Hematopoietic multipotent progenitor cell treated with erythropoietin and hydrocortisone succinate and interleukin-3 and kit ligand, for 15 days (in vitro differentiated cells): ENCODE measurements around the gene TRMT2A.

Experiments
- DNase-seq: peaks from one replicate; pipeline ENCODE4 v3.0.0-alpha.2; 2015; ENCODE audit warnings: low spot score

The TRMT2A gene

GRCh38 chr22:20135265-20135664 lies 18.2 kb upstream of the TRMT2A start:
- DNase-seq = no peak

GRCh38 chr22:20133930-20134549 lies 17.0 kb upstream of the TRMT2A start:
- DNase-seq = no peak

GRCh38 chr22:20132686-20133246 lies 15.7 kb upstream of the TRMT2A start:
- DNase-seq = no peak

- no peak for DNase-seq
Measured at GRCh38 chr22:20131859-20132685, 15.0 kb upstream of the TRMT2A start.

DNA sequence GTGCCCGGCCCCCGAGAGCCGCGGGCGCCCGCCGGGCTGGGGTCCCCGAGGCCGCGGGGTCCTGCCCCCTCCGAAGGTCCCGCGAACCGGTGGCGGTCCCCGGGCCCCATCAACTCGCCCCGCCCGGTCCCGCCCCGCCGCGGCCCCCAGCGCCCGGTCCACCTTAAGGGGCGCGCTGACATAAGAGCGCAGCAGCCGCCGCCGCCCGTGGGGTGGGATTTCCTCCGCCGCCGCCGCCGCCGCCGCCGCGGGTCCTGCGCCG lies 14.5 kb upstream of the TRMT2A start, which contains the start of gene ZDHHC8:
ZDHHC8 (plus strand) TSS at position 208 of the 262 bp plus-strand sequence. CDS start 144 bp downstream, outside the sequence.
- no peak for DNase-seq

- no peak for DNase-seq
Measured at GRCh38 chr22:20130731-20131596, 13.9 kb upstream of the TRMT2A start.

DNA sequence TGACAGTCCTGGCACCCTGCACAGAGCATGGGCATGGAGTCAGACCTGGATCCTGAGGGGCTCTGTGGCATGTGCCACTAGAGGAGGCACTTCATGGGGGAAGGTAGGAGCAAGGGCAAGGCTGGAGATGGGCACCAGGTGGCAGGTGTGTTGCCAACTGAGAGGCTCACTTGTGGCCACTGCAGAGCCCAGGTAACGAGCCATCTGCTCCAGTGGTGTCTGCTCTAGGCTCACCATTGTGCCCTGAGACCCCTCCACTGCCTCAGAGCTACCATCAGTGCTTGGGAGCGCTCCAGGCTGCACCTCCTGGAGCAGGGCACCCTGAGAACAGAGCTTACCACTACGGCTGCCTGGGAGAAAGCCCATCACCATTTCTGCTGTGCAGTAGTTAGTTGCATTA lies 13.3 kb upstream of the TRMT2A start:
- DNase-seq = no peak

DNA sequence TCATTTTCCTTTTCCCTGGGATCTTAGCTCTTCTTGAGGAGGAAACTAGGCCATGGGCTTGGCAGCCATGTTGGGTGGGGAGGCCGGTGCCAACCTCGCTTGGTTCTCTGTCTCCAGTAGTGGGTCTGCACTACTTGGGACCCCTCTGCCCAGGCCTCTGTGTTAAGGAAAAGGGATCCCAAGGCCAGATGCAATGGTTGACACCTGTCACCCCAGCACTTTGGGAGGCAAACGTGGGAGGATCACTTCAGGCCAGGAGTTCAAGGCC lies 12.7 kb upstream of the TRMT2A start:
- no peak for DNase-seq

DNA sequence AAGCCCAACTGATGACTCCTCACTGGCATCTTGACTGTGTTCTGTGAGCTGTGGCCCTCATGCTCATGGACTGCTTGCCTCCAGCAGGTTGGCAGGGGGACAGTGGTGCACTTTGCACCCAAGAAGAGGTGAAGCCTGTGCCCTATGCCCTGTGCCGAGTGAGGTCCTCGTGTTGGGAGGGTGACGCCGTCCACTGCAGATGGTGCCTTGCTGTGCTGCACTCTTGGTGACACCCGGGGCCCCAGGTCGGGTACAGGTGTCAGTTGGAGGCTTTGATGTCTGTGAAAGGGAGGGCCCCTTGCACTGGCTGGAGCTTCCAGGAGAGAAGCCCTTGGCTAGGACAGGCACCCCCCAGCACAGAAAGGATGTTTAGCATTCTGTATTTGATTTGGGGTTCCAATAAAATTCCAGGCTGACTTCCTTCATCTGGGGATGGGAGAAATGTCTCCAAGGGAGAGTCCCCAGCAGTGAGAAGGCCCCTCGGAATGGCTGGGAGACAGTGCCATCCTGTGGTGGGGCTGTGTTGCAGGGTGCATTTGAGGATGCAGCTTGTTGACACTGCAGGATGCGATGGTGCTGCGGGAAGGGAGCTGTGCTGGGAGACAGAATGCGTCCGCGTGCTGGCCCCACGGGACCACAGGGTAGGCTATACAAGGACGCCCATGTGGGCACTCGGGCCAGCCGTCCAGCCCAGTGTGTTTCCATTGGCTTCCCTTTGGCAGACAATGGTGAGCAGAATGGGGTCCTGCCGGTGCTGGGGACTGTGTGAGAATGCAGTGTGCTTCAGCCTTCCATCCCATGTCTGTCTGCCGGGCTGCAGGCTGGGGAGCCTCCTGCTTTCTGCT lies 12.1 kb upstream of the TRMT2A start:
- DNase-seq = peak; percentile 18

DNA sequence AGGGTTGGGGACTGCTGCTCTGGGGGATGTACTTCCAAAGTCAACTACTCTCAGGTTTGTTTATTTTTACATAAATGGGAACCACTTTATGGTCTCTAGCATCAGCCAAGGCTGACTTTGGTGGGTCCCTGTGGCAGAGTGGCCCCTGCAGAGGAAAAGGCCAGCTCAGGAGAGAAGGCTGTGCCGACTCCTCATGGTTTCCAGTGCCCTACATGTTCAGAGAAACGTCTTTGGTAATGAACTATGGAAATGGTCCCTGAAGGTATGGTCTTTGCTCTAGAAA lies 11.5 kb upstream of the TRMT2A start:
- DNase-seq = no peak

DNA sequence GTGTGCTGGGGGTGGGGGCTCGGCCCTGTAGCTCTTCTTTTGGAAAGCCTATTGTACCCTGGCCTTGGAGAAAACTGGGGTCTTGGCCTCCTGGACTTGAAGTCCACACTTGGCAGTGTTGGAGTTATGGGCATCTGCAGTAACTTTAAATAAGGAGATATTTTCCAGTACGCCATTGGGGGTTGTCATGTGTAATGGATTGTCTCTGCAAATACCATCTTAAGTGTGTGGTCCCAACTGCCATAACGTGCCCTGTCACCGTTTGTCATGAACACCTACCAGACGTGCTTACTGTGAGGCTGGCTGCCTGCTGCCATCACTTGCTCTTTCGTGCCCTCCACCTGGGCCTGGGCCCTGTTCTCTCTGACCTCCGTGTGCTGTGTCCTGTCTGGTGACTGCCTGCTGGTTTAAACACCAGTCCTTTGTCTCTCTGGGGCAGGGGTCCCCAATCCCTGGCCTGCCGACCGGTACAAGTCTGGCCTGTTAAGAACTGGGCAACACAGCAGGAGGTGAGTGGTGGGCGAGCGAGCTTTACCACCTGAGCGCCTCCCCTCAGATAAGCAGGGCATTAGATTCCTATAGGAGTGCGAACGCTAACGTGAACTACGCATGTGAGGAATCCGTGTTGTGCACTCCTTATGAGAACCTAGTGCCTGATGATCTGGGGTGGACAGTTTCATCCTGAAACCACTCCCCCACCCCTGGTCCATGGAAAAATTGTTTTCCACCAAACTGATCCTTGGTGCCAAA lies 11.0 kb upstream of the TRMT2A start:
- no peak for DNase-seq

- no peak for DNase-seq
Measured at GRCh38 chr22:20127318-20127868, 10.4 kb upstream of the TRMT2A start.

- no peak for DNase-seq
Measured at GRCh38 chr22:20126284-20127029, 9.4 kb upstream of the TRMT2A start.

GRCh38 chr22:20125201-20126174 lies 8.5 kb upstream of the TRMT2A start:
- DNase-seq = no peak

GRCh38 chr22:20124083-20124787 lies 7.2 kb upstream of the TRMT2A start:
- DNase-seq = no peak

- DNase-seq = no peak
Measured at GRCh38 chr22:20123366-20124082, 6.5 kb upstream of the TRMT2A start.

- DNase-seq = no peak
Measured at GRCh38 chr22:20121856-20122415, 4.9 kb upstream of the TRMT2A start.
